ENCODE data around the gene INSR. TPM values are rescaled to one million over a fixed set of nuclear protein-coding genes. Genes with fewer than 3 reads are reported as not detected.

Gene INSR
- total and polyA plus RNA-seq, 12 donors = 20.2 to 157 (median 99.0) TPM

GRCh38 chr19:7331446-7331845 is 37.2 kb upstream of the INSR start:
- intact Hi-C loops (cut with DNase I) = loop anchor here in 2 of 10 donors (5.0 to 10.0 kb wide), 2 partner anchors 34 to 177 kb away; no protein-coding TSS in a partner anchor
- 79 to 88% methylated on average over 4 of the region's 4 CpGs for WGBS, 2 donors

GRCh38 chr19:7328647-7329046 is 34.4 kb upstream of the INSR start:
- TF ChIP-seq CTCF (IDR thresholded peaks at IDR 0.05) = peak in 1 of 9 donors; percentile 5
- Histone ChIP-seq H3K27ac (no peak overlapping the region), H3K36me3 (no peaks in the 10 kb centered on the region), H3K9me3 (peaks cover 0 to 17% (median 6%) of the 10 kb centered on the region in 11 donors), H3K4me3 (no peak overlapping the region), H3K4me1 (peaks cover 0 to 12% (median 6%) of the 10 kb centered on the region in 9 donors), H3K27me3 (no peaks in the 10 kb centered on the region)
- DNase-seq (no peak), ATAC-seq (no peak)
- WGBS, 2 donors = 89 to 94% methylated on average over 4 of the region's 4 CpGs
- intact Hi-C loops (cut with DNase I) = no loop called here

More at GRCh38 chr19:7331446-7331845, 37.2 kb upstream of the INSR start:
- DNase-seq (no peak), ATAC-seq (no peak)
- Histone ChIP-seq H3K36me3 (no peaks in the 10 kb centered on the region), H3K4me3 (no peak overlapping the region), H3K27me3 (no peaks in the 10 kb centered on the region), H3K9me3 (no peaks in the 10 kb centered on the region), H3K27ac (no peak overlapping the region), H3K4me1 (peaks cover 0 to 25% (median 13%) of the 10 kb centered on the region in 9 donors)
- TF ChIP-seq CTCF (IDR thresholded peaks at IDR 0.05) = no peak

- H3K4me3 ChIP-seq = no peak overlapping the region
- DNase-seq (no peak), ATAC-seq (no peak)
- intact Hi-C loops (cut with DNase I) = no loop called here
- 70 to 84% methylated on average over 1 of the region's 1 CpG for WGBS, 2 donors
- no peaks in the 10 kb centered on the region for H3K36me3 ChIP-seq
- no peak overlapping the region for H3K27ac ChIP-seq
- peaks cover 0 to 17% (median 6%) of the 10 kb centered on the region in 11 donors for H3K9me3 ChIP-seq
- peaks cover 0 to 4% (median under 1%) of the 10 kb centered on the region in 9 donors for H3K4me1 ChIP-seq
- TF ChIP-seq CTCF (IDR thresholded peaks at IDR 0.05) = no peak
- H3K27me3 ChIP-seq = no peaks in the 10 kb centered on the region
These were observed 33.6 kb upstream of the INSR start for GRCh38 chr19:7327802-7328201.

- ATAC-seq (no peak), DNase-seq (no peak)
- Histone ChIP-seq H3K4me1 (peaks cover 0 to 4% (median 4%) of the 10 kb centered on the region in 9 donors), H3K9me3 (peaks cover 0 to 17% (median 6%) of the 10 kb centered on the region in 11 donors), H3K27ac (no peak overlapping the region), H3K4me3 (no peak overlapping the region), H3K36me3 (no peaks in the 10 kb centered on the region), H3K27me3 (no peaks in the 10 kb centered on the region)
- intact Hi-C loops (cut with DNase I) = no loop called here
- peak in 4 of 9 donors; percentile 19 to 40 (median 23) for TF ChIP-seq CTCF (IDR thresholded peaks at IDR 0.05)
- 75 to 81% methylated on average over 9 to 10 of the region's 10 CpGs for WGBS, 2 donors
These were observed 32.1 kb upstream of the INSR start for GRCh38 chr19:7326105-7326877.

Data from heart right ventricle (tissue), 16 donors.